ENCODE measurements around the gene METRN.

METRN gene

DNA sequence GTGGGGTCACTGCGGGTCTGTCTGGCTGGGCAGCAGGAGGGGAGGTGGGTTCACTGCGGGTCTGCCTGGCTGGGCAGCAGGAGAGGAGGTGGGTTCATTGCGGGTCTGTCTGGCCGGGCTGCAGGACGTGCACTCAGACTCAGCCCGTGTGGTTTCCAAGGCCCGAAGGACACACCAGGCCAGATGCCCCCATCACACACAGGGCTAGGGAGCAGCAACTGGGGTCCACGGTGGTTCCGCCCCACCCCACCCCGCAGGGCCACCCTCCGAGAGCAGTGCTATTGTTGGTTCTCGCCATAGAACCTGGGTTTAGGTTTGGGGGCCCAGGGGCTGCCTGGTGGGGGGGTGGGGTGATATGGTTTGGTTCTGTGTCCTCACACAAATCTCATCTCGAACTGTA, 31.7 kb downstream of the METRN start:
- H3K27me3 Mint-ChIP-seq (ENCODE audit: low read depth, poor library complexity) = peaks cover 27% of the 10 kb centered on the region
- H3K4me3 Mint-ChIP-seq = no peak overlapping the region
- no peaks in the 10 kb centered on the region for H3K9me3 Mint-ChIP-seq
- H3K27ac Mint-ChIP-seq = no peak overlapping the region
- DNase-seq = no peak
- TF ChIP-seq, protein P1, sequence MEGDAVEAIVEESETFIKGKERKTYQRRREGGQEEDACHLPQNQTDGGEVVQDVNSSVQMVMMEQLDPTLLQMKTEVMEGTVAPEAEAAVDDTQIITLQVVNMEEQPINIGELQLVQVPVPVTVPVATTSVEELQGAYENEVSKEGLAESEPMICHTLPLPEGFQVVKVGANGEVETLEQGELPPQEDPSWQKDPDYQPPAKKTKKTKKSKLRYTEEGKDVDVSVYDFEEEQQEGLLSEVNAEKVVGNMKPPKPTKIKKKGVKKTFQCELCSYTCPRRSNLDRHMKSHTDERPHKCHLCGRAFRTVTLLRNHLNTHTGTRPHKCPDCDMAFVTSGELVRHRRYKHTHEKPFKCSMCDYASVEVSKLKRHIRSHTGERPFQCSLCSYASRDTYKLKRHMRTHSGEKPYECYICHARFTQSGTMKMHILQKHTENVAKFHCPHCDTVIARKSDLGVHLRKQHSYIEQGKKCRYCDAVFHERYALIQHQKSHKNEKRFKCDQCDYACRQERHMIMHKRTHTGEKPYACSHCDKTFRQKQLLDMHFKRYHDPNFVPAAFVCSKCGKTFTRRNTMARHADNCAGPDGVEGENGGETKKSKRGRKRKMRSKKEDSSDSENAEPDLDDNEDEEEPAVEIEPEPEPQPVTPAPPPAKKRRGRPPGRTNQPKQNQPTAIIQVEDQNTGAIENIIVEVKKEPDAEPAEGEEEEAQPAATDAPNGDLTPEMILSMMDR (IDR thresholded peaks at IDR 0.05) = no peak
- no peaks in the 10 kb centered on the region for H3K36me3 Mint-ChIP-seq (ENCODE audit: low read depth)
- H3K4me1 Mint-ChIP-seq = peaks cover 13% of the 10 kb centered on the region

DNA sequence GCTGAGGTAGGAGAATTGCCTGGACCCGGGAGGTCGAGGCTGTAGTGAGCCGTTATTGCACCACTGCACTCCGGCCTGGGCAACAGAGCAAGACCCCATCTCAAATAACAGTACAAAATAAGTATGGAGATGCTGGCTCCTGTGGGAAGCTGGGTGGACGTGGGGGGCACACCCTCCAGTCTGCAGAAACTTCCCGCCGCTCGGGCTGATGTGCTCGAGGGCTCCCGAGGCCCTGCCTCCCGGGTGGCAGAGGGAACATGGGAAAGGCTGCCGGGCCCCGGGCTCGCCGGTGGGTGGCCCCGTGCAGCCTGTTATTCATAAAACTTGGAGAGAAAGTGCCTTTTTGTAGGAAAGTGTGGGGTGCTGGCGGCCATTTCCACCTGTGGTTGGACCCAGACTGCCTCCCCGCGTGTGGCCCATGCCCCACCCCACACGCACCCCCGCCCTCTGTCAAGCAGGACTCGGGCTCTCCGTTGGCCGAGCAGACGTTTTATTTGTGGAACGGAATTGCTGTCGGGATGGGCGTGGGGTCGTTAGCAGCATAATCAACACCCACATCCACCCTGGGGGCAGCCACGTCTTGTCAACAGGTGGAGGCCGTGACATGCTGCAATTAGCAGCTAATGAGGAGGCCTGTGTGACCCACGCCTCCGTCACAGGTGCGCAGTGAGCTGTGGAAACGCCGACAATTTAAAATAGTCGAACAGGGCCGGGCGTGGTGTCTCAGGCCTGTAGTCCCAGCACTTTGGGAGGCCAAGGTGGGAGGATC, 33.2 kb downstream of the METRN start:
- Mint-ChIP-seq H3K4me3 (no peak overlapping the region), H3K4me1 (peaks cover 24% of the 10 kb centered on the region)
- TF ChIP-seq, protein P1 (IDR thresholded peaks at IDR 0.05) = no peak

DNA sequence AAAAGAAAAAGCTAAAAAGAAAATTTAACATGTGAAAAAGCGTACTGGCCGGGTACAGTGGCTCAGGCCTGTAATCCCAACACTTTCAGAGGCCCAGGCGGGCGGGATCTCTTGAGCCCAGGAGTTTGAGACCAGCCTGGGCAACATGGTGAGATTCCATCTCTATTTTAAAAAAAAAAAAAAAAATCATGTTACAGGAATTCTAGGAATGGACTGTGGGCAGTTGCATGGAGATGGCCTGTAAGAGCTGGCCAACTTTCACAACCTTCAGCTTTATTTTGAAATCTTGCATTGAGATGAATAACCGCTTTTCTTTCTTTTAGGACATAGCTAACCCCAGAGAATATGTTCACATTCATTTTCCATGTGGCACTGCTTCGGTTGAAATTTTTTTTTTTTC, 34.1 kb downstream of the METRN start:
- TF ChIP-seq, protein P1 (IDR thresholded peaks at IDR 0.05) = no peak
- H3K27ac Mint-ChIP-seq = no peak overlapping the region

More for the DNA sequence above, 33.2 kb downstream of the METRN start:
- Mint-ChIP-seq H3K36me3 (ENCODE audit: low read depth) (no peaks in the 10 kb centered on the region), H3K27ac (no peak overlapping the region), H3K27me3 (ENCODE audit: low read depth, poor library complexity) (peaks cover 41% of the 10 kb centered on the region), H3K9me3 (no peaks in the 10 kb centered on the region)
- no peak for DNase-seq

DNA sequence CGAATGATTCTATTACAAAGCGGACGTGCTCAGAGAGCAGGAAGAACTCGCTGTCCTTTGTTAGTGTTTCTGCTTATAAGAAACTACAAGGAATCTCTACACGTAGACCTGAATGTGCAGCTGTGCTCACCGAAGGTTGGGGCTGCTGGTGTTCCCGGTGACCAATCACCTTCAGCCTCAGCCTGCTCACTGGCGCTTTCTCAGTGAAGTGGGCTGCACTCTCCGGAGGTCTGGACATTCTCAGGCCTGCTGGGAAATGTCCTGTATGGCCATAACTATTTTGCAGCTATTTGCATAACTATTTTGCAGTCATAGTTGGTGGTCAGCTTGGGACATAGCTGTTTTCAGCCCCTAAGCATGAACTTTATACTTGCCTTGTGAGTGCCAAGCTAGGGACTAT, 35.6 kb downstream of the METRN start:
- Mint-ChIP-seq H3K9me3 (no peaks in the 10 kb centered on the region), H3K36me3 (ENCODE audit: low read depth) (no peaks in the 10 kb centered on the region), H3K27ac (no peak overlapping the region), H3K27me3 (ENCODE audit: low read depth, poor library complexity) (peaks cover 48% of the 10 kb centered on the region), H3K4me1 (peaks cover 24% of the 10 kb centered on the region), H3K4me3 (no peak overlapping the region)
- TF ChIP-seq, protein P1 (IDR thresholded peaks at IDR 0.05) = no peak
- no peak for DNase-seq

More for the DNA sequence above, 34.1 kb downstream of the METRN start:
- Mint-ChIP-seq H3K4me3 (no peak overlapping the region), H3K36me3 (ENCODE audit: low read depth) (no peaks in the 10 kb centered on the region), H3K9me3 (no peaks in the 10 kb centered on the region), H3K4me1 (peaks cover 24% of the 10 kb centered on the region), H3K27me3 (ENCODE audit: low read depth, poor library complexity) (peaks cover 45% of the 10 kb centered on the region)
- no peak for DNase-seq

DNA sequence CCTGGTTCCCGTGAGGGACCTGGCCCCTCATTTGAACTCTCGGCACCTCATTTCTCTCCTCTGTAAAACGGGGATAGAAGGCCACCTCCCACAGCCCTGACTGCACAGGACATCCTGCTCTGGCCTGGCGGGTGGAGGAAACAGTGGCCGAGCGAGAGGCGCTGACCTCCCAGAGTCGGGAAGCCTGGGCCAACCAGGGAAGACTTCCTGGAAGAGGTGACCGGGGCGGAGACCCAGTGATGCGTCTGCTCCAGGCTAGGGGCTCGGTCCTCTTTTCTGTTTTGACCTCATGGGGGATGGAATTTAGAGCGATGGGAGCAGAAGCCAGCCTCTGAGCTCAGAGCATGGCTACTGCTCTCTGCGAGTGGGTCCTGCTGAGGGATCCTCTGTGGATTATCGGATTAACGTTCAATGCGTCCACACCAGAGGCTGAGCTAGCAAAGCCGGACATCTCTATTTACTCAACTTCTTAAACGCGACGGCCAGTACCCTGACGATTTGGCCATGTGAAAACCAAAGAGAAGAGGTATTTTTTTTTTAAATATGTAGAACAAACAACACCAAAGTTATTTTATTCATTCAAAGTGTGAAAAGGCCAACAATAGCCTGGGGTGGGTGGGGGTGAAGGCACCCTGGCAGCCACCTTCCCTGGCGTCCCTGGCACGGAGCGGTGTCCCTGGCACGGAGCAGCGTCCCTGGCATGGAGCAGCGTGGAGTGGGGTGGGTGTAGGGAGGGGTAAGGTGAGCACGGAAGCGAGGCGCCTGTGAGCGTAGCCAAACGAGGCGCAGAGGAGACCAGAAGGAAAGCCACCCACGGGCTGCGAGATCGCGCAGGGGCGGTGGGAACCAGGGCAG, 36.5 kb downstream of the METRN start:
- DNase-seq = no peak
- Mint-ChIP-seq H3K9me3 (peaks cover 2% of the 10 kb centered on the region), H3K4me3 (no peak overlapping the region), H3K4me1 (peaks cover 24% of the 10 kb centered on the region), H3K27me3 (ENCODE audit: low read depth, poor library complexity) (peaks cover 48% of the 10 kb centered on the region), H3K27ac (no peak overlapping the region), H3K36me3 (ENCODE audit: low read depth) (no peaks in the 10 kb centered on the region)
- TF ChIP-seq, protein P1 (IDR thresholded peaks at IDR 0.05) = no peak
